Endothelial cell (in vitro differentiated cells): ENCODE data around the gene HS3ST3B1. TPM values are rescaled to one million over a fixed set of nuclear protein-coding genes. Genes with fewer than 3 reads are reported as not detected.

Experiments
- DNase-seq: peaks from one replicate; pipeline ENCODE4 v3.0.0; 2021; ENCODE audit warnings: low spot score
- H3K27ac Mint-ChIP-seq: one replicate; pipeline ENCODE4 v1.8.0; 2021; ENCODE audit warnings: mixed read lengths, inconsistent platforms; ENCODE audit not compliant: unreplicated experiment
- H3K27me3 Mint-ChIP-seq: one replicate; pipeline ENCODE4 v1.8.0; 2021; ENCODE audit warnings: mild to moderate bottlenecking, moderate library complexity, mixed read lengths, inconsistent platforms; ENCODE audit not compliant: unreplicated experiment
- H3K36me3 Mint-ChIP-seq: one replicate; pipeline ENCODE4 v1.8.0; 2021; ENCODE audit warnings: mild to moderate bottlenecking, low read depth, mixed read lengths, inconsistent platforms; ENCODE audit not compliant: unreplicated experiment
- H3K4me1 Mint-ChIP-seq: one replicate; pipeline ENCODE4 v1.8.0; 2021; ENCODE audit warnings: mild to moderate bottlenecking, mixed read lengths, inconsistent platforms; ENCODE audit not compliant: unreplicated experiment
- H3K4me3 Mint-ChIP-seq: one replicate; pipeline ENCODE4 v1.8.0; 2021; ENCODE audit warnings: mild to moderate bottlenecking, mixed read lengths, inconsistent platforms; ENCODE audit not compliant: unreplicated experiment
- H3K9me3 Mint-ChIP-seq: one replicate; pipeline ENCODE4 v1.8.0; 2021; ENCODE audit warnings: mixed read lengths, inconsistent platforms; ENCODE audit not compliant: unreplicated experiment
- CTCF ChIP-seq: fragments of 200-600 bp; sonication (generic); IDR thresholded peaks from one replicate; pipeline ENCODE4 v1.5.0; 2021; ENCODE audit warnings: antibody characterized with exemption; ENCODE audit not compliant: unreplicated experiment
- total RNA-seq: library from RNA; stranded (reverse); fragmentation: NEBNext Ultra II Directional; extraction: Animal tissue kit (Norgen Biotek cat#: 25700); gene quantifications from one replicate; pipeline ENCODE4 v1.2.1, GENCODE V29; 2021; ENCODE audit not compliant: unreplicated experiment

HS3ST3B1 gene
- total RNA-seq, 1 donor from 2014 or later: 8.5 TPM

DNA sequence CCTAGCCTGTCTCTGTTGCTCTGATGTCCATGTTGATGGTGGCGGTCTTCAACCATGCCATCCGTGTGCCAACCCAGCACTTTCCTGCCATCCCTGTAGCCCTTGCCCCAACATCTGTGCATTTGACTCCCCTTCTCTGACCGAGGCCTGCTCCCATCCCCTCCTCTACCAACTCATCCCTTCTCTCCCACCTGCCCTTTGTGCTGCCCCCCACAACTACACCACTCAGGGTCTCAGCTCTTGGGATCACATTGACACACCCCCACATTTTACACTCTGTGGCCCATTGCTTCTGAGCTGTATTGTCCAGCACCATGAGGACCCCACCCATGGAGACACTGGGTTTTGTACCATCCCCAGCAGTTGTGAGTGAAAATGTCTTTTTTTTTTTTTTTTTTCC, 11.6 kb downstream of the HS3ST3B1 start:
- peaks cover 43% of the 10 kb centered on the region for H3K4me1 Mint-ChIP-seq
- peaks cover 7% of the 10 kb centered on the region for H3K36me3 Mint-ChIP-seq
- no peaks in the 10 kb centered on the region for H3K9me3 Mint-ChIP-seq
- TF ChIP-seq CTCF: no peak
- H3K27ac Mint-ChIP-seq: peak overlapping the region; percentile 25
- H3K27me3 Mint-ChIP-seq: peaks cover 7% of the 10 kb centered on the region
- H3K4me3 Mint-ChIP-seq: no peak overlapping the region
- no peak for DNase-seq

DNA sequence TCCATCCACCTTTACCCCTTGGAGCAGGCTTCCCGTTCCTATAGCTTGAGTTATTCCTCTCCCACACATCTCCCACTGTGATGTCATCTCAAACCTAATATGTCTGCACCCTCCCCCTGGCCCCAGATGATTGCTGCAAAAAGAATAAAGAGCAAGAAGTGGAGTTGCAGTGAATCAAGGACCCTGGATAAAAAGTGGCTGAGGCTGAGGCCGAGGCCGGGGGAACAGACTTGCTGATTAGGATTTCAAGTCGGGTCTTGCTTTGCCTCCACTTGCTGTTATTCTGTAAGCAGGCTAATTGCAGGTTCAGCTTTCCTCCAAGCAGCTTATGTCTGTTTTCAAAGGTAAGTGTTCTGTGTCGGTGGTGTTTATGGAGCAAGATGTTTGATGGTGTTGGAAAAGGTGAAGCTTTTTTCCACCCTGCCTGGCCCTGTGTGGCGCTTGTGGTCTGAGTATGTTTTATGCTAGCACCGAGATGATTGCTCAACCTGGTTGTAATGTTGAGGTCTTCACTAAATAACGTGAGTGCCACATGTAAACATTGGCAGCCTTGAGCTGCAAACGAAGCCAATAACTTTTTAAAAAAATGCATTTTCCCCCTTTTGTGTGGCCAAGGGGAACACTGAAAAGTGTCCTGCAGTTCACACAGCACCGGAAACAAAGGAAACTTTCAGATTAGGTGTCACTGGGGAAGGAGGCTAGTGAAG, 15.4 kb downstream of the HS3ST3B1 start:
- H3K36me3 Mint-ChIP-seq: peaks cover 7% of the 10 kb centered on the region
- no peak overlapping the region for H3K4me3 Mint-ChIP-seq
- peaks cover 27% of the 10 kb centered on the region for H3K4me1 Mint-ChIP-seq
- no peak for TF ChIP-seq CTCF
- peaks cover 1% of the 10 kb centered on the region for H3K27me3 Mint-ChIP-seq
- H3K9me3 Mint-ChIP-seq: no peaks in the 10 kb centered on the region
- H3K27ac Mint-ChIP-seq: no peak overlapping the region
- DNase-seq: no peak

- no peak overlapping the region for H3K27ac Mint-ChIP-seq
- peaks cover 18% of the 10 kb centered on the region for H3K4me1 Mint-ChIP-seq
Measured at GRCh38 chr17:14317383-14317782, 16.5 kb downstream of the HS3ST3B1 start.

GRCh38 chr17:14318109-14318917, 17.4 kb downstream of the HS3ST3B1 start:
- no peak for DNase-seq
- Mint-ChIP-seq H3K36me3 (peaks cover 7% of the 10 kb centered on the region), H3K27me3 (peaks cover 1% of the 10 kb centered on the region), H3K4me1 (peaks cover 14% of the 10 kb centered on the region), H3K27ac (no peak overlapping the region), H3K4me3 (no peak overlapping the region), H3K9me3 (no peaks in the 10 kb centered on the region)
- no peak for TF ChIP-seq CTCF

More at GRCh38 chr17:14317383-14317782, 16.5 kb downstream of the HS3ST3B1 start:
- H3K4me3 Mint-ChIP-seq: no peak overlapping the region
- H3K36me3 Mint-ChIP-seq: peaks cover 7% of the 10 kb centered on the region
- H3K27me3 Mint-ChIP-seq: peaks cover 1% of the 10 kb centered on the region
- H3K9me3 Mint-ChIP-seq: no peaks in the 10 kb centered on the region
- TF ChIP-seq CTCF: no peak
- DNase-seq: no peak

GRCh38 chr17:14318918-14319205, 18.0 kb downstream of the HS3ST3B1 start:
- Mint-ChIP-seq H3K27ac (no peak overlapping the region), H3K36me3 (peaks cover 7% of the 10 kb centered on the region)

More at GRCh38 chr17:14318918-14319205, 18.0 kb downstream of the HS3ST3B1 start:
- no peak for DNase-seq
- H3K4me1 Mint-ChIP-seq: peaks cover 14% of the 10 kb centered on the region
- no peak for TF ChIP-seq CTCF
- peaks cover 1% of the 10 kb centered on the region for H3K27me3 Mint-ChIP-seq
- H3K9me3 Mint-ChIP-seq: no peaks in the 10 kb centered on the region
- no peak overlapping the region for H3K4me3 Mint-ChIP-seq
